DOHH2 (cell line): ENCODE results near the gene WWOX.

ENCODE experiments used
- H3F3A ChIP-seq: fragments of 200-600 bp; sonication (generic), shearing (Covaris generic); 2 replicates; pipeline ENCODE4 v1.6.0; 2016; ENCODE audit warnings: antibody characterized with exemption, mild to moderate bottlenecking; ENCODE audit not compliant: control insufficient read depth, insufficient read depth
- H3K27ac ChIP-seq: fragments of 200-600 bp; sonication (generic); 2 replicates; pipeline ENCODE4 v1.5.1; 2014; ENCODE audit warnings: low read depth, mild to moderate bottlenecking, low read length, moderate library complexity
- H3K27me3 ChIP-seq: fragments of 200-600 bp; sonication (generic); 2 replicates; pipeline ENCODE4 v1.6.1; 2014; ENCODE audit warnings: mild to moderate bottlenecking, low read length, mixed read lengths; ENCODE audit not compliant: control insufficient read depth
- H3K36me3 ChIP-seq: fragments of 200-600 bp; sonication (generic); 2 replicates; pipeline ENCODE4 v1.6.1; 2014; ENCODE audit warnings: mild to moderate bottlenecking, low read length, moderate library complexity, mixed read lengths; ENCODE audit not compliant: control insufficient read depth
- H3K4me1 ChIP-seq: fragments of 200-600 bp; sonication (generic); 2 replicates; pipeline ENCODE4 v1.6.1; 2014; ENCODE audit warnings: mild to moderate bottlenecking, low read length, mixed read lengths; ENCODE audit not compliant: control insufficient read depth
- H3K4me2 ChIP-seq: fragments of 200-600 bp; sonication (generic); 2 replicates; pipeline ENCODE4 v1.6.0; 2014; ENCODE audit warnings: mild to moderate bottlenecking, low read length, moderate library complexity
- H3K4me3 ChIP-seq: fragments of 200-600 bp; sonication (generic); 2 replicates; pipeline ENCODE4 v1.5.1; 2014; ENCODE audit warnings: mild to moderate bottlenecking, low read length, mixed read lengths
- H3K79me2 ChIP-seq: fragments of 200-600 bp; sonication (generic); 2 replicates; pipeline ENCODE4 v1.6.1; 2014; ENCODE audit warnings: mild to moderate bottlenecking, low read length, mixed read lengths; ENCODE audit not compliant: control insufficient read depth
- H3K9me2 ChIP-seq: fragments of 200-600 bp; sonication (generic); replicated peaks from 2 replicates; pipeline ENCODE4 v1.6.1; 2014; ENCODE audit warnings: mild to moderate bottlenecking, low read length, mixed read lengths; ENCODE audit not compliant: control insufficient read depth
- H3K9me3 ChIP-seq: fragments of 200-600 bp; sonication (generic); 2 replicates; pipeline ENCODE4 v1.6.1; 2014; ENCODE audit warnings: antibody characterized with exemption, low read length, mixed read lengths; ENCODE audit not compliant: control insufficient read depth, insufficient read depth
- H4K20me1 ChIP-seq: fragments of 200-600 bp; sonication (generic); 2 replicates; pipeline ENCODE4 v1.6.0; 2014; ENCODE audit warnings: low read depth, mild to moderate bottlenecking, antibody characterized with exemption, low read length, moderate library complexity; ENCODE audit not compliant: control insufficient read depth, insufficient read depth
- CTCF ChIP-seq: fragments of 200-600 bp; sonication (generic); IDR thresholded peaks from one replicate; pipeline ENCODE4 v1.5.1; 2014; ENCODE audit warnings: antibody characterized with exemption, mild to moderate bottlenecking, low read depth, low read length; ENCODE audit not compliant: poor library complexity, severe bottlenecking
- EZH2phosphoT487 ChIP-seq: fragments of 200-600 bp; sonication (generic); IDR thresholded peaks from 2 replicates; pipeline ENCODE4 v1.6.1; 2017; ENCODE audit warnings: borderline replicate concordance, mild to moderate bottlenecking, antibody characterized with exemption, low read length, moderate library complexity, mixed read lengths

WWOX gene

GRCh38 chr16:78735337-78735736 is 635.9 kb downstream of the WWOX start:
- Histone ChIP-seq H3K36me3 (no peaks in the 10 kb centered on the region), H3K27ac (no peak overlapping the region)

GRCh38 chr16:78737630-78738029 is 638.2 kb downstream of the WWOX start:
- H3K27ac ChIP-seq = no peak overlapping the region
- H3K79me2 ChIP-seq = no peaks in the 10 kb centered on the region
- H4K20me1 ChIP-seq = no peaks in the 10 kb centered on the region
- no peaks in the 10 kb centered on the region for H3K9me3 ChIP-seq
- no peaks in the 10 kb centered on the region for H3K27me3 ChIP-seq
- no peaks in the 10 kb centered on the region for H3K36me3 ChIP-seq
- H3K4me1 ChIP-seq = peaks cover 3% of the 10 kb centered on the region
- TF ChIP-seq EZH2phosphoT487 (no peak), CTCF (no peak)
- no peaks in the 10 kb centered on the region for H3K9me2 ChIP-seq
- H3K4me3 ChIP-seq = no peak overlapping the region
- H3F3A ChIP-seq = no peaks in the 10 kb centered on the region
- no peak overlapping the region for H3K4me2 ChIP-seq

More at GRCh38 chr16:78735337-78735736, 635.9 kb downstream of the WWOX start:
- H3K9me3 ChIP-seq = no peaks in the 10 kb centered on the region
- H3K79me2 ChIP-seq = no peaks in the 10 kb centered on the region
- no peaks in the 10 kb centered on the region for H3F3A ChIP-seq
- H3K4me3 ChIP-seq = no peak overlapping the region
- no peak for TF ChIP-seq CTCF
- TF ChIP-seq EZH2phosphoT487 = no peak
- no peaks in the 10 kb centered on the region for H3K4me1 ChIP-seq
- H3K4me2 ChIP-seq = no peak overlapping the region
- H4K20me1 ChIP-seq = no peaks in the 10 kb centered on the region
- no peaks in the 10 kb centered on the region for H3K9me2 ChIP-seq
- H3K27me3 ChIP-seq = no peaks in the 10 kb centered on the region

- Histone ChIP-seq H4K20me1 (no peaks in the 10 kb centered on the region), H3K4me2 (no peak overlapping the region), H3K36me3 (no peaks in the 10 kb centered on the region), H3K79me2 (no peaks in the 10 kb centered on the region), H3K27ac (no peak overlapping the region), H3K27me3 (no peaks in the 10 kb centered on the region), H3K9me3 (no peaks in the 10 kb centered on the region), H3F3A (no peaks in the 10 kb centered on the region), H3K9me2 (no peaks in the 10 kb centered on the region), H3K4me1 (peaks cover 11% of the 10 kb centered on the region), H3K4me3 (no peak overlapping the region)
- TF ChIP-seq CTCF (no peak), EZH2phosphoT487 (no peak)
Observed at GRCh38 chr16:78738557-78738956, 639.1 kb downstream of the WWOX start.

- Histone ChIP-seq H3K9me2 (no peaks in the 10 kb centered on the region), H4K20me1 (no peaks in the 10 kb centered on the region), H3K9me3 (no peaks in the 10 kb centered on the region), H3K4me3 (no peak overlapping the region), H3K4me2 (no peak overlapping the region), H3F3A (no peaks in the 10 kb centered on the region), H3K36me3 (no peaks in the 10 kb centered on the region), H3K27me3 (no peaks in the 10 kb centered on the region), H3K27ac (no peak overlapping the region), H3K4me1 (peaks cover 11% of the 10 kb centered on the region), H3K79me2 (no peaks in the 10 kb centered on the region)
- TF ChIP-seq CTCF (no peak), EZH2phosphoT487 (no peak)
Observed at GRCh38 chr16:78740269-78740668, 640.8 kb downstream of the WWOX start.
